Measurements from ENCODE around the gene MON1A.
A peak's percentile ranks its signal among the peaks of the same experiment; 100 is the strongest.
"Not testable (repeated sequence)": the region's sequence is repeated elsewhere in the genome, so short reads cannot be mapped to it uniquely, and the experiment has no call there.

The MON1A gene

GRCh38 chr3:49929291-49930167, at the start of gene MON1A:
MON1A (minus strand) TSS chr3:49929811; CDS start chr3:49913346, 16,465 bp downstream.
- peak; percentile 83 for DNase-seq (ENCODE audit: low read depth)

- DNase-seq (ENCODE audit: low read depth) = no peak
Observed at GRCh38 chr3:49976942-49977341, 47.3 kb upstream of the MON1A start.

- no peak for DNase-seq (ENCODE audit: low read depth)
Observed at GRCh38 chr3:49972656-49973055, 43.0 kb upstream of the MON1A start.

GRCh38 chr3:49968346-49968745, 38.7 kb upstream of the MON1A start:
- no peak for DNase-seq (ENCODE audit: low read depth)

GRCh38 chr3:49967291-49967690, 37.7 kb upstream of the MON1A start:
- DNase-seq (ENCODE audit: low read depth) = no peak

GRCh38 chr3:49966233-49966942, 36.8 kb upstream of the MON1A start:
- DNase-seq (ENCODE audit: low read depth) = no peak

GRCh38 chr3:49955636-49956035, 26.0 kb upstream of the MON1A start:
- no peak for DNase-seq (ENCODE audit: low read depth)

- no peak for DNase-seq (ENCODE audit: low read depth)
Observed at GRCh38 chr3:49952924-49953323, 23.3 kb upstream of the MON1A start.

- no peak for DNase-seq (ENCODE audit: low read depth)
Observed at GRCh38 chr3:49942651-49943050, 13.0 kb upstream of the MON1A start.

- no peak for DNase-seq (ENCODE audit: low read depth)
Observed at GRCh38 chr3:49940667-49941249, 11.1 kb upstream of the MON1A start.

- DNase-seq (ENCODE audit: low read depth) = peak; percentile 89
Observed at GRCh38 chr3:49939858-49940666, 10.5 kb upstream of the MON1A start, which contains the start of gene RBM6. RBM6 (plus strand) TSS chr3:49940150; CDS start chr3:49962642, 22,492 bp downstream.

- no peak for DNase-seq (ENCODE audit: low read depth)
Observed at GRCh38 chr3:49937090-49937489, 7.5 kb upstream of the MON1A start.

GRCh38 chr3:49932281-49932680, 2.7 kb upstream of the MON1A start:
- DNase-seq (ENCODE audit: low read depth) = not testable (repeated sequence)

- DNase-seq (ENCODE audit: low read depth) = no peak
Observed at GRCh38 chr3:49930922-49931321, 1.3 kb upstream of the MON1A start.

GRCh38 chr3:49930168-49930690, 618 bp upstream of the MON1A start:
- no peak for DNase-seq (ENCODE audit: low read depth)

GRCh38 chr3:49928481-49929017, 1.1 kb downstream of the MON1A start:
- DNase-seq (ENCODE audit: low read depth) = no peak

- DNase-seq (ENCODE audit: low read depth) = no peak
Observed at GRCh38 chr3:49927798-49928197, 1.8 kb downstream of the MON1A start.

GRCh38 chr3:49926117-49926728, 3.4 kb downstream of the MON1A start:
- DNase-seq (ENCODE audit: low read depth) = no peak

- DNase-seq (ENCODE audit: low read depth) = no peak
Observed at GRCh38 chr3:49925485-49925884, 4.1 kb downstream of the MON1A start.

GRCh38 chr3:49924683-49925082, 4.9 kb downstream of the MON1A start:
- no peak for DNase-seq (ENCODE audit: low read depth)

All from activated T-cell treated with anti-CD3 and anti-CD28 coated beads for 1 hour (primary cell).